BJ (cell line): ENCODE results near the gene GON7. TPM values are rescaled to one million over a fixed set of nuclear protein-coding genes. Genes with fewer than 3 reads are reported as not detected.

Experiments
- CTCF ChIA-PET: fragments of 350-600 bp; formaldehyde crosslinking; extraction: SDS; loops from one replicate; lab custom pipeline; 2021; ENCODE audit warnings: antibody characterized with exemption, inconsistent platforms; lab: Yijun Ruan, JAX
- POLR2A ChIA-PET: fragments of 300-600 bp; sonication (Branson Sonifier 250); formaldehyde crosslinking; extraction: SDS; loops from one replicate; lab custom pipeline; 2021; ENCODE audit warnings: antibody characterized with exemption; lab: Charles Lee
- DNase-seq: peaks from one replicate; pipeline ENCODE4 v3.0.0-alpha.2; 2011; ENCODE audit warnings: low read depth
- H3K27me3 ChIP-seq: 2 replicates; pipeline ENCODE4 v1.6.0; 2011; ENCODE audit warnings: low read length; ENCODE audit not compliant: control insufficient read depth, insufficient read depth
- H3K36me3 ChIP-seq: 2 replicates; pipeline ENCODE4 v1.5.1; 2011; ENCODE audit warnings: low read length; ENCODE audit not compliant: control insufficient read depth, insufficient read depth
- H3K4me3 ChIP-seq: 2 replicates; pipeline ENCODE4 v1.5.1; 2011; ENCODE audit warnings: low read depth, mild to moderate bottlenecking, control low read depth, low read length
- polyA plus RNA-seq: library from polyadenylated mRNA; depleted of rRNA; stranded (reverse); fragments of >200 nt; gene quantifications from 2 replicates; pipeline ENCODE4 v1.2.3, GENCODE V29; 2011
- TF ChIP-seq, protein P1 (sequence below): IDR thresholded peaks from 2 replicates; pipeline ENCODE4 v1.5.1; 2011; ENCODE audit warnings: low read depth, mild to moderate bottlenecking, control low read depth, inconsistent platforms, low read length, moderate library complexity; ENCODE audit not compliant: insufficient read depth

The GON7 gene
- polyA plus RNA-seq, 1 experiment = 4.5 TPM

DNA sequence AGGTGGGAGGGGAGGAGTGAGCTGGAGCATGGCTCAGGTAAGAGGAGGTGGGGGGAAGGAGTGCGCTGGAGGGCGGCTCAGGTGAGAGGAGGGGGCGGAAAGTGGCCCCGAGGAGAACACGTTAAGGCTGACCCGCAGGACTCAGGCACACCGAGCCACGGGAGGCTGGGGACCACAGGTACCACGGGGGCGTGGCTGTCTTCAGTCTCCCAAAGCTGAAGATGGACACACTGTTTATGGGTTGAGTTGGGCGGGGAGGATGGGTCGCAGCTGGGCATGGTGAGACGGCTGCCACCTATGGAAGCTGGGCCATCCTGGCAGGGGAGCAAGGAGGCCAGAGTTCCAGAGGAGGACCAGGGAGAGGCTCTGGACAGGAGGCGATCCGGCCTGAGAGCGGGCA is 23.7 kb upstream of the GON7 start:
- Histone ChIP-seq H3K36me3 (no peaks in the 10 kb centered on the region; the same call in 1 of the 2 replicates), H3K4me3 (no peak overlapping the region; the same call in 1 of the 2 replicates), H3K27me3 (no peaks in the 10 kb centered on the region)
- ChIA-PET POLR2A (no interaction called here), CTCF (interaction anchor here (0.9 to 1.4 kb wide), 2 partner anchors 11 to 23 kb away, joined by 3 to 4 read pairs; partner anchors contain the start of gene UBR7)
- TF ChIP-seq, protein P1, sequence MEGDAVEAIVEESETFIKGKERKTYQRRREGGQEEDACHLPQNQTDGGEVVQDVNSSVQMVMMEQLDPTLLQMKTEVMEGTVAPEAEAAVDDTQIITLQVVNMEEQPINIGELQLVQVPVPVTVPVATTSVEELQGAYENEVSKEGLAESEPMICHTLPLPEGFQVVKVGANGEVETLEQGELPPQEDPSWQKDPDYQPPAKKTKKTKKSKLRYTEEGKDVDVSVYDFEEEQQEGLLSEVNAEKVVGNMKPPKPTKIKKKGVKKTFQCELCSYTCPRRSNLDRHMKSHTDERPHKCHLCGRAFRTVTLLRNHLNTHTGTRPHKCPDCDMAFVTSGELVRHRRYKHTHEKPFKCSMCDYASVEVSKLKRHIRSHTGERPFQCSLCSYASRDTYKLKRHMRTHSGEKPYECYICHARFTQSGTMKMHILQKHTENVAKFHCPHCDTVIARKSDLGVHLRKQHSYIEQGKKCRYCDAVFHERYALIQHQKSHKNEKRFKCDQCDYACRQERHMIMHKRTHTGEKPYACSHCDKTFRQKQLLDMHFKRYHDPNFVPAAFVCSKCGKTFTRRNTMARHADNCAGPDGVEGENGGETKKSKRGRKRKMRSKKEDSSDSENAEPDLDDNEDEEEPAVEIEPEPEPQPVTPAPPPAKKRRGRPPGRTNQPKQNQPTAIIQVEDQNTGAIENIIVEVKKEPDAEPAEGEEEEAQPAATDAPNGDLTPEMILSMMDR = no peak
- DNase-seq = no peak

DNA sequence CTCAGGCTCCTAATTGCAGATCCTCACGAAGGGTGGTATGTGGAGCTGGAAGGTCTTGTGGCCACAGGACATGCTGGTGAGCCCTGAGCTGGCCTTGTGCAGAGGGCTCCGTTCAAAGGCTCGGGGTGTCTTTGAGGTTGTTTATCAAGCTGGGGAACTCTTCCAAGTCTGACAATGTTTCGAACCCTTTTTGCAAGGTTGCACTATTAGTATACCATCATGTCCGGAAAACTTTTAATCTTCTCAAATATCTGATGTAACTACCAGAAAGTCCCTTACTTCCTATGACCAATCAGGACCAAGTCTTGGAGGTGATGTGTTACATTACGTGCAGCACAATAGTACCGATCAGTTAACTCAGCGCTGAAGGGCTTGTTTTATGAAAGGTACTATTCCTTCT is 21.7 kb upstream of the GON7 start:
- ChIA-PET CTCF (no interaction called here), POLR2A (no interaction called here)
- Histone ChIP-seq H3K4me3 (no peak overlapping the region), H3K36me3 (no peaks in the 10 kb centered on the region; the same call in 1 of the 2 replicates), H3K27me3 (no peaks in the 10 kb centered on the region)
- no peak for DNase-seq
- TF ChIP-seq, protein P1 = no peak

DNA sequence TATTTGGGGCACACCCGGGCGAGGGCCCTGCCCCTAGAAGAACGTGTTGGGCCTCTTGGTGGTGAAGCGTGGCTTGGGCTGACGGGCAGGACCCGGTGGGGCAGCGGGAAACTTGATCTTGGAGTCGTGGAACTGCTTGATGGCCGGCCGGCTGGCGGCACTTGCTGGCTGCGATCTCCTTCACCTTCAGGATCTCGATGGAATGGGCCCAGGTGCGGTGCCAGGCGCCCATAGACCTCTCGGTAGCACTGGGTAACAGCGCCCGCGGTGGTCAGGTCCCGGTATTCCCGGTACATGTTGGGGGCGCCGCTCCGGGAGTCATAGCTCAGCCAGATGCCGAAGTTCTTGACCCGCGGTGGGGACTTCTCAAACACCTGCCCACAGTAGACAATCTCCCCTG is 16.7 kb upstream of the GON7 start:
- CTCF ChIA-PET = no interaction called here
- DNase-seq = no peak
- Histone ChIP-seq H3K4me3 (no peak overlapping the region), H3K27me3 (no peaks in the 10 kb centered on the region), H3K36me3 (peaks cover 3% of the 10 kb centered on the region)
- POLR2A ChIA-PET = no interaction called here
- TF ChIP-seq, protein P1 = no peak

DNA sequence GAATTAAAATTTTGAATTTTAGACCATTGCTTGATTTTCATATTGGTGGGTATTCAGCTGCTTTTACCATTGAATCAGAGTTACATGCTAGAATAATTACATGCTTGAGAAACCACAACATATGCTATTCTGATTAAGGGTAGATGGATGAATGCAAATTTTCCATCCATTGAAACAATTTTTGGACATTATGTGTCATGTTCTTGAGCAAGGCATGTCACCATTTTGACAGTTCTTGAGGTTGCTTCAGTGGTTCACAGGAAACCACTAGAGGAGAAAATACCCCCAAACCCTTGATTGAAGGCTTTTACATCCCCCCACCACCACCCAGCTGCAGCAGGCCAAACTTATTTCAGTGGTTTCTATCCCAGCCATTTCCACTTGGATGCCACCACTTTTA is 13.6 kb upstream of the GON7 start:
- DNase-seq = no peak
- ChIA-PET CTCF (interaction anchor here (1.0 to 2.0 kb wide), 3 partner anchors 11 to 16 kb away, joined by 3 to 7 read pairs (median 3); partner anchors contain the start of genes GON7 and UBR7), POLR2A (no interaction called here)
- TF ChIP-seq, protein P1 = no peak
- H3K36me3 ChIP-seq = peaks cover 5% of the 10 kb centered on the region
- no peak overlapping the region for H3K4me3 ChIP-seq
- no peaks in the 10 kb centered on the region for H3K27me3 ChIP-seq

DNA sequence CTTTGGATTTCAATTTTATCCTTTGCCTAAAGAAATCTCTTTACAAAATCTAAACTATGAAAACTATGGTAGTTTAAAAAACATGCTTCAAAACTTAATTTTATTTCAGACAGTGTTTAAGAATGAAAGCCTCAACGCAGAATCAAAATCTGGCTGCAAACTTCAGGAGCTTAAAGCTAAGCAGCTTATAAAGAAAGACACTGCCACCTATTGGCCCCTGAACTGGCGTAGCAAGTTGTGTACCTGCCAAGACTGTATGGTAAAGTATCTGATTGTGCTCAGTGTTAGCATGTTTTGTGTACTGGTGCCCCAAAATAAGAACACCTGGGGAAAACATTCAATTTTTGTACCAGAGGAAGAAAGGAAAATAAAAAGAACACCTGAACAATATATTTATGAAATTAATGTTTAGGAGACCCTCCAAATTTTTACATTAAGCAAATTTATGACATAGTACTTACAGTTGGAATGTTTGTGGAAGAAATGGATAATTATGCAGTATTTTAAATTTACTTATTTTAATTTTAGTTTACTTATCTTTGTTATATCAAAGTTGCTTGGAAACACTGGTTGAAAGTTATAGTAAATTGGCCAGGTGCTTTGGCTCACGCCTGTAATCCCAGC is 12.3 kb upstream of the GON7 start:
- no peaks in the 10 kb centered on the region for H3K27me3 ChIP-seq
- CTCF ChIA-PET = interaction anchor here (0.7 to 1.0 kb wide), 3 partner anchors 10 to 40 kb away, joined by 3 to 6 read pairs (median 5); no protein-coding TSS in a partner anchor
- peak; percentile 6 for DNase-seq
- H3K36me3 ChIP-seq = peaks cover 5% of the 10 kb centered on the region
- no peak overlapping the region for H3K4me3 ChIP-seq
- TF ChIP-seq, protein P1 = peak; percentile 66
- POLR2A ChIA-PET = no interaction called here
